Tibial nerve (tissue), 4 donors: ENCODE data around the gene NPEPL1. TPM values are rescaled to one million over a fixed set of nuclear protein-coding genes. Genes with fewer than 3 reads are reported as not detected.

Experiments
- DNase-seq, 2 donors: peaks; one replicate each; pipeline ENCODE4 v3.0.0-alpha.2; 2019; ENCODE audit warnings: low spot score in 2 of 2
- H3K27ac ChIP-seq, 4 donors: fragments of 200-600 bp; sonication (generic) in 3 of 4; one replicate each; pipeline ENCODE4 v1.5.1; 2017 to 2019; ENCODE audit warnings: mild to moderate bottlenecking in 1 of 4
- H3K27me3 ChIP-seq, 2 donors: fragments of 200-600 bp; sonication (generic) in 1 of 2; one replicate each; pipeline versions ENCODE4 v1.5.1 to v1.6.0; 2017 to 2019
- H3K36me3 ChIP-seq, 3 donors: fragments of 200-600 bp; sonication (generic); one replicate each; pipeline ENCODE4 v1.5.1; 2018 to 2019
- H3K4me1 ChIP-seq, 4 donors: fragments of 200-600 bp; sonication (generic) in 3 of 4; one replicate each; pipeline ENCODE4 v1.5.1; 2017 to 2019
- H3K4me3 ChIP-seq, 4 donors: fragments of 200-600 bp; sonication (generic) in 3 of 4; one replicate each; pipeline ENCODE4 v1.5.1; 2017 to 2019; ENCODE audit warnings: mild to moderate bottlenecking in 1 of 4, moderate library complexity in 1 of 4
- H3K9me3 ChIP-seq, 4 donors: fragments of 200-600 bp; sonication (generic) in 3 of 4; one replicate each; pipeline ENCODE4 v1.5.1; 2017 to 2019
- EP300 ChIP-seq, 2 donors: sonication (generic); formaldehyde crosslinking; IDR thresholded peaks; one replicate each; pipeline ENCODE4 v1.6.1; 2017; ENCODE audit warnings: antibody characterized with exemption in 2 of 2, mild to moderate bottlenecking in 1 of 2
- POLR2A ChIP-seq, 2 donors: fragments of 450-650 bp; IDR thresholded peaks; one replicate each; pipeline ENCODE4 v1.6.1; 2017; ENCODE audit warnings: antibody characterized with exemption in 2 of 2, mild to moderate bottlenecking in 2 of 2, moderate library complexity in 2 of 2
- WGBS, 2 donors: methylation state at CpG; one replicate each; pipeline ENCODE4 v1.1.5; 2018; 5-methylcytosine and 5-hydroxymethylcytosine counted together
- total RNA-seq, 4 donors: library from RNA; depleted of rRNA; stranded (reverse); fragments of >200 nt; gene quantifications; one replicate each; pipeline ENCODE4 v1.1.0, GENCODE V29; 2016
- TF ChIP-seq, protein P1 (sequence below), 5 experiments: fragments of 200-600 bp in 3 of 5; fragments of 450-650 bp in 2 of 5; sonication (generic) in 3 of 5; IDR thresholded peaks; one replicate each; pipeline ENCODE4 v1.5.1; 2016 to 2019; ENCODE audit warnings: antibody characterized with exemption in 5 of 5, mild to moderate bottlenecking in 3 of 5, moderate library complexity in 2 of 5

Gene NPEPL1
- total RNA-seq, 4 donors from 2014 or later: 57.6 to 123 (median 73.0) TPM

DNA sequence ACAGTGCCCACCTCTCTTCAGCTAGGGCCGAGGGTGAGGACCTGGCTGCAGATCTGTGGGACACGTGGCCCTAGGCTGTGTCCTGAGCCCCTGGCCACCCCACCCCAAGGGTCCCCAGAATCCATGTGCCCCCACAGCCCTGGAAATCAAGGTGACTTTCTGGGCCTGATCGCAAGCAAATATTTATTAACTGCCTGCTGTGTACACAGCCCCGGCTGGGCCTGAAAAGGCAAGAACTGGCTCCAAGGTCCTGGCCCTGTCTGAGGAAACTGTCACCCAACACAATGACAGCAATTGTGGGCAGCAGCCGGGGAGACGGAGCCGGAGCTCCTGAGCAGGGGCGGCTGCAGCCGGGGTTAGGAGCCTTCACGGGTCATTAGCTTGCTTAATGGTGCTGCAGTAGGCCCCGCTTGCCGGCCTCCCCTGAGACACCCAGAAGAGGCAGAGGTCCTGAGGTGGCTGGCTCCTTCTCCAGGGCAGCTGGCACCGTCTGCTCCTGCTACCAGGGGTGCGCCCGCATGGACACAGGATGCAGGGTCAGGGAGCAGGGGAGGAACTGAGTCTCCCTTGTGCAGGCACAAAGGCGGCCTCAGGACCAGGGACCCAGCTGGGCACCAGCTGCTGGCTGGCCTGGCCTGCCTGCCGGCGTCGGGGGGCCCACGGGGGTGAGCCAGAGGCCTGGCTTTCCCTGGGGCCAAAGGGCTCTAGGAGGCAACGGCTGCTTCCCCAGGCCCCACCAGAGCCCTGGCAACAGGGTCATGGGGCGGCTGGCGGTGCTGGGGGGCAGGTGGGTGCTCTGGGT lies 24.1 kb downstream of the NPEPL1 start:
- TF ChIP-seq EP300 (IDR thresholded peaks at IDR 0.05) (no peak), POLR2A (IDR thresholded peaks at IDR 0.05) (no peak)
- TF ChIP-seq, protein P1, sequence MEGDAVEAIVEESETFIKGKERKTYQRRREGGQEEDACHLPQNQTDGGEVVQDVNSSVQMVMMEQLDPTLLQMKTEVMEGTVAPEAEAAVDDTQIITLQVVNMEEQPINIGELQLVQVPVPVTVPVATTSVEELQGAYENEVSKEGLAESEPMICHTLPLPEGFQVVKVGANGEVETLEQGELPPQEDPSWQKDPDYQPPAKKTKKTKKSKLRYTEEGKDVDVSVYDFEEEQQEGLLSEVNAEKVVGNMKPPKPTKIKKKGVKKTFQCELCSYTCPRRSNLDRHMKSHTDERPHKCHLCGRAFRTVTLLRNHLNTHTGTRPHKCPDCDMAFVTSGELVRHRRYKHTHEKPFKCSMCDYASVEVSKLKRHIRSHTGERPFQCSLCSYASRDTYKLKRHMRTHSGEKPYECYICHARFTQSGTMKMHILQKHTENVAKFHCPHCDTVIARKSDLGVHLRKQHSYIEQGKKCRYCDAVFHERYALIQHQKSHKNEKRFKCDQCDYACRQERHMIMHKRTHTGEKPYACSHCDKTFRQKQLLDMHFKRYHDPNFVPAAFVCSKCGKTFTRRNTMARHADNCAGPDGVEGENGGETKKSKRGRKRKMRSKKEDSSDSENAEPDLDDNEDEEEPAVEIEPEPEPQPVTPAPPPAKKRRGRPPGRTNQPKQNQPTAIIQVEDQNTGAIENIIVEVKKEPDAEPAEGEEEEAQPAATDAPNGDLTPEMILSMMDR (IDR thresholded peaks at IDR 0.05): no peak
- no peaks in the 10 kb centered on the region for H3K9me3 ChIP-seq
- 31 to 33% methylated on average over 12 to 13 of the region's 23 CpGs for WGBS, 2 donors
- peak overlapping the region in 1 of 4 donors; percentile 16 for H3K27ac ChIP-seq
- H3K27me3 ChIP-seq: peaks cover 0 to 4% of the 10 kb centered on the region in 2 donors
- no peak overlapping the region for H3K4me3 ChIP-seq
- no peak for DNase-seq
- peaks cover 0 to 12% (median 4%) of the 10 kb centered on the region in 4 donors for H3K4me1 ChIP-seq
- H3K36me3 ChIP-seq: peaks cover 0 to 45% (median 0%) of the 10 kb centered on the region in 3 donors

DNA sequence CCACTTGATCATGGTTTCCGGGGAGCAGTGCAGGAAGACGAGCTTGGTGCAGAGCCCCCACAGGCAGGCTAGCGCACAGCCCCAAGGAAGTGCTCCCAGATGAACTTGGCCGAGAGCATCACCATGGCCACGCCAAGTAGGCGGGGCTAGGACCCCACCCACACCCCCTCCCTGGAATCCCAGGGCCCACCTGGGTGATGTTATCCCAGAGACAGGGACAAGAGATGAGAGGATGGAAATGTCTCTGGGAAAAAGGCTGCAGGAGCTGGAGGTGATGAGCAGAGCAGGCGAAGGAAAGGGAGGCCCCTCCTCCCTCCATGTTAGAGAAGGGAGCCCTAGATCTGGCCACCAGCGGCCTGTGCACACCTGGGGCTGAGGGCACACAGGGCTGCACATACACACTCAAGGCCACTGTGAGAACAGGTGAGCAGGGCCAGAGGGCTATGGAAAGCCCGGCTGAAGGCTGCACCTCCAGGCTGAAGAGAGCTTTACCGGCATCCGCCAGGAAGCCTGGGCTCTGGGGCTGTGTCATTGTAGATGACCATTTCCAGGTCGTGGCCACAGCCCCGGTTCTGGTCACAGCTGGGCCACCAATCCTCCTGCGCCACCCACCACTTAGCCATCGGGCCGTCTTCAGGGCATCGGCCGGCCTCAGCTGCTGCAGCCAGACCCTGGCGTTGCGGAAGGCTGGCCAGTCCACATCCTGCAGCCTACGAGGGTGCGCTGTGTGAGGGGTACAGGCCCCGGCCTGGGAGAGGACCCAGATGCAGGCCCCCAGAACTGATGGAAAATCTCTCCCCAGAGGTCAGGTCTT lies 24.9 kb downstream of the NPEPL1 start:
- Histone ChIP-seq H3K9me3 (no peaks in the 10 kb centered on the region), H3K4me3 (no peak overlapping the region), H3K27ac (peak overlapping the region in 1 of 4 donors; percentile 16), H3K27me3 (peaks cover 0 to 10% of the 10 kb centered on the region in 2 donors), H3K4me1 (peaks cover 0 to 12% (median 4%) of the 10 kb centered on the region in 4 donors), H3K36me3 (peaks cover 0 to 37% (median 0%) of the 10 kb centered on the region in 3 donors)
- 83 to 86% methylated on average over 12 to 17 of the region's 23 CpGs for WGBS, 2 donors
- no peak for DNase-seq
- TF ChIP-seq EP300 (IDR thresholded peaks at IDR 0.05): no peak
- TF ChIP-seq, protein P1 (IDR thresholded peaks at IDR 0.05): no peak
- TF ChIP-seq POLR2A (IDR thresholded peaks at IDR 0.05): no peak

DNA sequence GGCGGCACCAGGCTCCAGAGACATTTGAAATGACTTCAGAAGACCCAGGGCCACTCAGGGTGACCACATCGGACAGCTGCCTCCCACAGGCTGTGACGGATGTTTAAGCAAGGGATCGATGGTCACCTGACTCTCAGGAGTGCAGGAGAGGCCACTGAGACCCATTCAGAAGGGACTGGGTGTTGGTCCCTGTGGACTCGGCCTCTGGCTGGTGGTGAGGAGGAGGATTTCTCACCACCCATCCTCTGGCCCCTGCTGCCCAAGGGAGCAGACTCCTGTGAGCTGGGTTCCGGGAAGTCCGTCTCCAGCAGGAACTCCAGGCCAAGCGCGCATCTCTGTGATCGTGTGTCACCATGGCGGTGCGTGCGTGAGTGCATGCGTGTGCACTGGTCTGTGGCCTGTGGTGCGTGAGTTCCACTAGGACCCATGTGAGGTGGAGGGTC lies 25.5 kb downstream of the NPEPL1 start:
- Histone ChIP-seq H3K27me3 (peaks cover 0 to 14% of the 10 kb centered on the region in 2 donors), H3K27ac (no peak overlapping the region), H3K36me3 (peaks cover 0 to 31% (median 0%) of the 10 kb centered on the region in 3 donors), H3K4me3 (no peak overlapping the region), H3K4me1 (peaks cover 0 to 12% (median 4%) of the 10 kb centered on the region in 4 donors), H3K9me3 (no peaks in the 10 kb centered on the region)
- TF ChIP-seq, protein P1 (IDR thresholded peaks at IDR 0.05): no peak
- TF ChIP-seq EP300 (IDR thresholded peaks at IDR 0.05) (no peak), POLR2A (IDR thresholded peaks at IDR 0.05) (no peak)
- 94 to 95% methylated on average over 11 to 13 of the region's 15 CpGs for WGBS, 2 donors
- DNase-seq: no peak

DNA sequence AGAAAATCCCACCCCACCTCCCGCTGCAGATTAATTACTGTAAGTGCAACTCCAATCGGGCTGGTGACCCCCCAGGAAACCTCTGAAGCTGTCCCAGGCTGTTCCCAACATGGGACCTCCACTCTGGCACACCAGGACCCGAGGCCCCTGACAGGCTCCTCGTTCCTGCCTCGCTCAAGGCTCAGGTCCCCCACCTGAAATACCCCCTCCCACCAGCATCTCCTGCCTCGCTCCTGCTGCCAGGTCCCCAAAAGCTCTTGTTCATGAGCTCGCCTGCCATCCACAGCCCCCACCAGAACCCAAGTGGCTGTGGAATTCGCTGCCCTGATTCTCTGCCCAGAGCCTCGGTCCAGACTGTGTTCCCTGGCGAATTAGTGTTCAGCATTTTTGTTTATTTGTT lies 26.1 kb downstream of the NPEPL1 start:
- H3K9me3 ChIP-seq: no peaks in the 10 kb centered on the region
- WGBS, 2 donors: 79% methylated on average over 10 of the region's 10 CpGs
- DNase-seq: no peak

More for the DNA sequence above, 26.1 kb downstream of the NPEPL1 start:
- H3K36me3 ChIP-seq: peaks cover 0 to 25% (median 0%) of the 10 kb centered on the region in 3 donors
- peaks cover 0 to 18% of the 10 kb centered on the region in 2 donors for H3K27me3 ChIP-seq
- peaks cover 0 to 12% (median 4%) of the 10 kb centered on the region in 4 donors for H3K4me1 ChIP-seq
- TF ChIP-seq POLR2A (IDR thresholded peaks at IDR 0.05) (no peak), EP300 (IDR thresholded peaks at IDR 0.05) (no peak)
- TF ChIP-seq, protein P1 (IDR thresholded peaks at IDR 0.05): no peak
- no peak overlapping the region for H3K4me3 ChIP-seq
- H3K27ac ChIP-seq: no peak overlapping the region
